Testis (tissue), 3 donors: ENCODE results near the gene DAAM2. TPM values are rescaled to one million over a fixed set of nuclear protein-coding genes. Genes with fewer than 3 reads are reported as not detected.

ENCODE experiments used
- DNase-seq: peaks from one replicate; pipeline ENCODE4 v3.0.0-alpha.2; 2019
- H3K27ac ChIP-seq, 2 donors: fragments of 200-600 bp; sonication (generic); one replicate each; pipeline ENCODE4 v1.5.1; 2019
- H3K27me3 ChIP-seq: fragments of 200-600 bp; sonication (generic); one replicate; pipeline ENCODE4 v1.5.1; 2019
- H3K36me3 ChIP-seq: fragments of 200-600 bp; sonication (generic); one replicate; pipeline ENCODE4 v1.5.1; 2017; ENCODE audit warnings: low read depth; ENCODE audit errors: missing control alignments
- H3K4me1 ChIP-seq: fragments of 200-600 bp; sonication (generic); one replicate; pipeline ENCODE4 v1.5.1; 2019
- H3K4me3 ChIP-seq, 2 donors: fragments of 200-600 bp; sonication (generic); one replicate each; pipeline ENCODE4 v1.5.1; 2017 to 2019
- H3K9me3 ChIP-seq: fragments of 200-600 bp; sonication (generic); one replicate; pipeline ENCODE4 v1.5.1; 2017
- CTCF ChIP-seq, 3 experiments: fragments of 450-650 bp in 2 of 3; fragments of 200-600 bp in 1 of 3; sonication (generic) in 1 of 3; IDR thresholded peaks; one replicate each; pipeline ENCODE4 v1.5.1; 2016 to 2019; ENCODE audit warnings: antibody characterized with exemption in 3 of 3, mild to moderate bottlenecking in 2 of 3, moderate library complexity in 1 of 3
- POLR2A ChIP-seq: fragments of 450-650 bp; IDR thresholded peaks from one replicate; pipeline ENCODE4 v1.6.1; 2017; ENCODE audit warnings: antibody characterized with exemption, mild to moderate bottlenecking, moderate library complexity
- WGBS, 2 donors: methylation state at CpG; one replicate each; pipeline ENCODE4 v1.1.5; 2018; 5-methylcytosine and 5-hydroxymethylcytosine counted together
- intact Hi-C: fragments of 100-400 bp; cut with DNase I; formaldehyde crosslinking; loops from one replicate; pipeline ENCODE4 v1.15.1; 2023; ENCODE audit warnings: low total_unique reads
- polyA plus RNA-seq: library from polyadenylated mRNA; stranded (reverse); fragments of 350-450 nt; fragmentation: Illumina TruSeq; extraction: RNeasy Lipid Tissue Mini Kit (QIAGEN cat#74804); gene quantifications from one replicate; pipeline ENCODE4 v1.2.3, GENCODE V29; 2014; ENCODE audit warnings: low read depth, low replicate concordance; ENCODE audit not compliant: insufficient read depth
- total RNA-seq, 2 donors: library from RNA; depleted of rRNA; stranded (reverse); fragments of >200 nt; gene quantifications; one replicate each; pipeline ENCODE4 v1.2.3, GENCODE V29; 2016

Gene DAAM2
- total and polyA plus RNA-seq, 3 donors from 2014 or later, result 37.4 to 66.1 (median 64.5) TPM

DNA sequence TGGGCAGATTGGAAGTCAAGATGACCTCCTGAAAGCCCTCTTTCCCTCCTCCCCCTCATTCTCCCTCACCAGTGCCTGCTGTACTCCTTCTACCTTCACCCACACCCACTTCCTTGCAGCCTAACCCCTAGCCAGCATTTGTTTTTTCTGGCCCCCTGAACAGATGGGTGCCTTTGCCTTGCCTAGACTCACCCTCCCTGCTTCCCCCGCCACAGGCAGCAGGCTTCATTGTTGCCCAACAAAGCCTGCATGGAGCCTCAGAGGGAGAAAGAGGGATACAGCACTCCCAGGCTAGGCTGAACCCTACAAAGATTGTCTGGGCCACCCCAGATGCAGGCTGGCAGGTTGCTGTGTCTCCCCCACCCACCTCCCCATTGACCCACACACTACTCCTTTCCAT, 139.4 kb downstream of the DAAM2 start:
- no peak overlapping the region for H3K4me3 ChIP-seq
- no peaks in the 10 kb centered on the region for H3K9me3 ChIP-seq
- H3K27me3 ChIP-seq, result no peaks in the 10 kb centered on the region
- no peak for DNase-seq
- no peaks in the 10 kb centered on the region for H3K36me3 ChIP-seq
- H3K27ac ChIP-seq, result no peak overlapping the region
- peaks cover 7% of the 10 kb centered on the region for H3K4me1 ChIP-seq
- intact Hi-C loops, result no loop called here
- no peak for TF ChIP-seq CTCF (IDR thresholded peaks at IDR 0.05)
- no peak for TF ChIP-seq POLR2A
- 67 to 100% methylated on average over 1 of the region's 1 CpG for WGBS, 2 donors

DNA sequence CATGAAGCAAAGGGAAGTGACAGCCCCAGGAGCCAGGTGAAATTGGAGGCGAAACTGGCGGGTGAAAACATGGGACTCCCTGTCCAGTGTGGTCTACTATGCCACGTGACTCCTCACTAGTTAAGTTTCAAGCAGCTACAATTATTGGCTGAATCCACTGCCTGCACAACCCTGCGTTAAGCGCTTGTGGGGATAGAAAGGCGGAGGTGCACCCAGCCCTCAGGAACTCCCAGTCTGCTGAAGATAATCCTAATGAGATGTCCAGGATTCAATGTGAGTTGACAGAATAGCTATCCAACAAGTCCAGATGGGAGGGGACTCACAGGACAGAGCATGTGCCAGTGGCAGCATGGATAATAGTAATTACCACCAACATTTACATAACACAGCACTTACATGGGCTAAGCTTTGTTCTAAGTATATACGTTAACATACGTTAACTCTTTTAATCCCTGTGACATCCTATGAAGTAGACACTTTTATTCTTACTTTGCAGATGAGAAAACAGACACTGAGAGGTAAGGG, 140.3 kb downstream of the DAAM2 start:
- H3K27ac ChIP-seq, result no peak overlapping the region
- DNase-seq, result no peak
- 89 to 94% methylated on average over 8 of the region's 8 CpGs for WGBS, 2 donors

DNA sequence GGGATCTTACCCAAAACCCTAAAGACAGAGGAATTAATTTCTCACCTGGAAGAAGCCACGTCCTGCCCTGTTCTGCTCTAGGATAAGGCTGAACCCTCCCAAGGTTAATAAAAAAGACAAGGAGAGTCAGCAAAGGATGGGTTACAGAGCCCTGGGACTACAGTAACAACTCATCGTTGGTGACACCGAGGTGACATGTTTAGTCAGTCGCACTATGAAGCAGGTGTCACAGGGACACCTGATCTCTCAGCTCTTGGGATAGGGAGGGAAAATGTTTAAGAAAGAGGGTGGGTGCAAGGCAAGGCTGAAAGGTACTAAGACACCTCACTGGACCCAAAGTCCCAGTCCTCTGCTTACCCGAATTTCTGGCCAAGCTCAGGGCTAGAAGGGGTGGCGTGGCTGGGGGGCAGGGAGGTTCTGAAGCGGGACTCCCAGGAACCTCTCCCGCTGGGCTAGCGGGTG, 141.5 kb downstream of the DAAM2 start:
- 11 to 12% methylated on average over 9 of the region's 9 CpGs for WGBS, 2 donors
- Histone ChIP-seq H3K36me3 (no peaks in the 10 kb centered on the region), H3K4me1 (peaks cover 7% of the 10 kb centered on the region), H3K9me3 (no peaks in the 10 kb centered on the region), H3K4me3 (peak overlapping the region; percentile 77 to 85), H3K27ac (peak overlapping the region; percentile 70 to 87), H3K27me3 (no peaks in the 10 kb centered on the region)
- DNase-seq, result no peak
- no peak for TF ChIP-seq CTCF (IDR thresholded peaks at IDR 0.05)
- TF ChIP-seq POLR2A, result no peak
- intact Hi-C loops, result no loop called here

More for the DNA sequence above, 140.3 kb downstream of the DAAM2 start:
- intact Hi-C loops, result no loop called here
- Histone ChIP-seq H3K27me3 (no peaks in the 10 kb centered on the region), H3K4me3 (no peak overlapping the region), H3K4me1 (peaks cover 7% of the 10 kb centered on the region), H3K36me3 (no peaks in the 10 kb centered on the region), H3K9me3 (no peaks in the 10 kb centered on the region)
- TF ChIP-seq CTCF (IDR thresholded peaks at IDR 0.05) (no peak), POLR2A (no peak)

- H3K36me3 ChIP-seq, result no peaks in the 10 kb centered on the region
- intact Hi-C loops, result no loop called here
- H3K4me3 ChIP-seq, result peak within 1 kb of the TSS; percentile 77 to 85
- peak; percentile 92 for DNase-seq
- no peak for TF ChIP-seq CTCF (IDR thresholded peaks at IDR 0.05)
- no peak for TF ChIP-seq POLR2A
- H3K4me1 ChIP-seq, result peaks cover 7% of the 10 kb centered on the region
- no peaks in the 10 kb centered on the region for H3K9me3 ChIP-seq
- H3K27me3 ChIP-seq, result no peaks in the 10 kb centered on the region
- H3K27ac ChIP-seq, result peak within 1 kb of the TSS; percentile 70 to 87
- 0 to 1% methylated on average over 24 to 41 of the region's 46 CpGs for WGBS, 2 donors
Measured at GRCh38 chr6:39934131-39934757, 142.1 kb downstream of the DAAM2 start, which contains the start of gene MOCS1. TSS of gene MOCS1 (minus strand) at chr6:39934462. CDS start at chr6:39934417, 45 bp downstream.
